GM18502 (cell line): Measurements from ENCODE around the gene IGSF23.
"Not testable (repeated sequence)": the region's sequence is repeated elsewhere in the genome, so short reads cannot be mapped to it uniquely, and the experiment has no call there.

ENCODE experiments used
- ATAC-seq: cut with Tn5 transposase; IDR thresholded peaks from one replicate; pipeline ENCODE4 v1.9.1; 2021; ENCODE audit warnings: mild to moderate bottlenecking; ENCODE audit not compliant: unreplicated experiment, poor library complexity

Gene IGSF23

DNA sequence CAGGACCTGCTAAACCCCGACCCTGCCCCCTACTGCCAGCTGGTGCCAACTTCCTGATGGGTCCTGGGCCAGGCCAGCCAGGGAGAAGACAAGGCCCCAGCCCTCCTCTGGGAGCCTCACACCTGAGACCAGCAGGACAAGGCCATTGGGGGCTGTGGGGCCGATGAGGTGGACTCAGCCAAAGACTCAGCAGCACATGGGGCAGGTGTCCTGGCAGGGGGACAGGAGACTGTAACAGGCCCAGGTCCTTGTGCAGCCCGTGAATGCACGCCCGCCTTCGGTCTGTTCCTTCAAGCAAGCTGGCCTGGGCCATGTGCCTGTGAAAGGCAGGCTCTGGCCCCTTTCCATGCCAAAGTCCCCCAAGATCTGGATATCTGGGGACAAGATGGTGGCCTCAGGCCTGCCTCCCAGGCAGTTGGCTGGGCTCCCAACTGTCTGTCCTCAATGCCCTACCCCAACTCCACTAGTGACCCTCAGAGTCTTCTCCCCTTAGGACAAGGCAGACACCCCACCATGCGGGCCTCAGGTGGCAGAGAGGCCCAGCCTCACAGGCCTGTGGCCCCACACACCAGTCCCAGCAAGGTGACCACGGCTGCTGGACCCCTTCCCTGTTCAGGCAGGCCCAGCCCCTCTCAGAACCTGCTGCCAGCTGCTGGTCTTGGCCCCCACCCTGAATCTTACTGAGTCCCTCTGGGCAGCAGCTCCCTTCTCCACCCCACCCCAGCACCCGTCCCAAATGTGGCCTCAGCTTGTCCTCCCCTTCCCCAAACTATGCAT, 70.3 kb downstream of the IGSF23 start:
- ATAC-seq = no peak

GRCh38 chr19:44684396-44684795, 71.0 kb downstream of the IGSF23 start:
- ATAC-seq = not testable (repeated sequence)

DNA sequence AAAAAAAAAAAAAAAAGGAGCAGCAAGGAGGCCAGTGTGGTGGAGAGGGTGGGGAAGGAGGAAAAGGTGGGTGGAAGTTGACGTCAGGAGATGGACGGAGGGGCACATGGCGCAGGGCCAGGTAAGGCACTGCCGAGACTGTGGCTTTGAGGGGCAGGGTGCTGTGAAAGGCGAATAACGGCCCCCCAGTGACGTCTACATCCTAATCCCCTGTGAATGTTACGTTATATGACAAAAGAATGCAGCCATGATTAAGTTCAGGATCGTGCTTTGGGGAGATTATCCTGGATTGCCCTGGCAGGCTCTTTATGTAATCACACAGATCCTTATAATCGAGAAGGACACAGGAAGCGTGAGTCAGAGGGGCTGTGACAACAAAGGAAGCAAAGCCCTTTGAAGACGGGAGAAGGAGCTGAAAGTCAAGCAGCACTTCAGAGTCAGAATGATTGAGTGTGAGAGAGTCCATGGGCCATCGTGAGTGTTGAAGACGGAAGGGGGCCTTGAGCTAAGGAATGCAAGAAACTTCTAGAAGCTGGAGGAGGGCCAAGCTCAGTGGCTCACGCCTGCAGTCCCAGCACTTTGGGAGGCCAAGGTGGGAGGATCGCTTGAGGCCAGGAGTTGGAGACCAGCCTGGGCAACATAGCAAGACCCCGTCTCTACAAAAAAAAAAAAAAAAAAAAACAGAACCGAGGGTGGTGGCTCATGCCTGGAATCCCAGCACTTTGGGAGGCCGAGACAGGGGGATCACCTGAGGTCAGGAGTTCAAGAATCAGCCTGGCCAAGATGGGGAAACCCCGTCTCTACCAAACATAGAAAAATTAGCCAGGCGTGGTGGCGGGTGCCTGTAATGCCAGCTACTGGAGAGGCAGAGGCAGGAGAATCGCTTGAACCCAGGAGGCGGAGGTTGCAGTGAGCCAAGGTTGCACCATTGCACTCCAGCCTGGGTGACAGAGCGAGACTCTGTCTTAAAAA, 71.8 kb downstream of the IGSF23 start:
- no peak for ATAC-seq

DNA sequence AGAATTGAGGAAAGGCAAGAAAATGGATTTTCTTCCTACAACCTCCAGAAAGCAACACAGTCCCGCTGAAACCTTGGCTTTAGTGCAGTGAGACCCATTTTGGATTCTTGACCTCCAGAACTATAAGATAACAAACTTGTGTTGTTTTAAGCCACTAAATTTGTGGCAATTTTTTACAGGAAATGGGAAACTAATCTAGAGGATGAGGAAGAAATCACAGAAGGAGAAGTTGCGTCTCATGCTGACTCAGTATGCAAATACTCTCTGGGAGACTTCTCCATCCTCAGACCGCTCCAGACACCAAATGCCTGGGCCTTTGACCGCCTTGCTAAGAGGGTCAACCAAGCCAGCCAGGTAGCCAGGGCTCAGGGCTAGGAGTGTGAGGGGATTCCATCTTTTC, 72.5 kb downstream of the IGSF23 start:
- ATAC-seq = no peak
